ENCODE measurements around the gene STX11.

Gene STX11

DNA sequence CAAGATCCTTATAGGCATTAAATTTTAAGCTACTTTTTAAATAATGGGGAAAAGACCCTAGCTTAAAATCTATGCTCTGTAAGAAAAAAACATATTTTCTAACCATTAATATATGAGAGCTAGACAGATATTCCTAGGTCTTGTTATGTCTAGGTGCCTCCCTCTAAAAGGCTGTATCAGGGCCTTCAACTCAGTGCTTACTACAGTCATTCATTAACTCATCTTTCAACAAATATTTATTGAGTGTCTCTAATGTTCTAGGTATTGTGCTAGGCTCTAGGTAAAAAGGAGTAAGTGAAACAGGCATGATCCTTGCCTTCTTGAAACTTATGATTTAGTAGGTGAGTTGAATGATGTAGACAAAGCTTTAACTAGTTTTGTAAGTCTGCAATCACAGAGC, 6.4 kb upstream of the STX11 start:
- no peak for DNase-seq

DNA sequence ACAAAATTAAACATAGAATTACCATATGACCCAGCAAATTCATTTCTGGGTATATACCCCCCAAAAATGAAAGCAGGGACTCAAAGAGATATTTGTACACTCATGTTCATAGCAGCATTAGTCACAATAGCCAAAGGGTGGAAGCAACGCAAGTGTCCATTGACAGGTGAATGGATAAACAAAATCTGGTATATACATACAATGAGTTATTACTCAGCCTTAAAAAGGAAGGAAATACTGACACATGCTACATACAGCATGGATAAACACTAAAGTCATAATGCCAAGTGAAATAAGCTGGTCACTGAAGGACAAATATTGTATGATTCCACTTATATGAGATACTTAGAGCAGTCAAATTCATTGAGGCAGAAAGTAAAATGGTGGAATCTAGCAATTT, 5.3 kb upstream of the STX11 start:
- DNase-seq: no peak

DNA sequence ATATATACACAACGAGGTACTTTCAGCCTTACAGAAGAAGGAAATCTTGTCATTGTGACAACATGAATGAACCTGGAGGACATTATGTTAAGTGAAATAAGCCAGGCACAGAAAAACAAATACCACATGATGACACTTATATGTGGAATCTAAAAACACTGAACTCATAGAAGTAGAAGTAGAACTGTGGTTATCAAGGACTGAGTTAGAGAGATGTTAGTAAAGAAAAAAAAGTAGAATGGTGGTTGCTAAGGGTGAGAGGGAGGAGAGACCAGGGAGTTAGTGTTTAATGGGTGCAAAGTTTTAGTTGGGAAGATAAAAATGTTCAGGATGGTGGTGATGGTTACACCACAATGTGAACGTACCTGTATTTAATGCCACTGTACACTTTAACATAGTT, 4.8 kb upstream of the STX11 start:
- DNase-seq: no peak

DNA sequence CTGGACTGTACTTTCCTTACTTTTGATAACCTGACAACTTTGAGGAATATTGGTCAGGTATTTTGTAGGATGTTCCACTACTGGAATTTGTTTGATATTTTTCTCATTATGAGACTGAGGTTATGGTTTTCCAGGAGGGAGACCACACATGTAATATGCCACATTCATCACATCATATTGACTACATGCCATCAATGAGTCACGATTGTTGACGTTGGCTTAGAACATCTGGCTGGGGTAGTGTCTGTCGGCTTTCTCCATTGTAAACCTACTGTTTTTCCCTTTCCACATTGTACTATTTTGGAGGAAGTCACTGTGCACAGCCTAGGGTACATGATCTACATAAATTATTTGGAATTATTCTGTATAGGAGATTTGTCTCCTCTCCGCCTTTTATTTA, 1.4 kb upstream of the STX11 start:
- DNase-seq: no peak

DNA sequence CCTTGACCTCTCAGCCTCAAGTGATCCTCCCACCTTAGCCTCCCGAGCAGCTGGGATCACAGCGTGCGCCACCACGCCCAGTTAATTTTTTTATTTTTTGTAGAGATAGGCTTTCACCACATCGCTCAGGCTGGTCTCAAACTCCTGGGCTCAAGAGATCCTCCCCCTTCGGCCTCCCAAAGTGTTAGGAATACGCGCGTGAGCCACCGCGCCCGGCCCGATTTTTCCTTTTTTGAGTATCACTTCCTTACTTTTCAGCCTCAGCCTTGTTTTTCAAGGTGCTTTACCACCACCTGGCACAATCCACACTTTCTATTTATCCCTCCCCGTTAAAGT, 791 bp upstream of the STX11 start:
- no peak for DNase-seq

DNA sequence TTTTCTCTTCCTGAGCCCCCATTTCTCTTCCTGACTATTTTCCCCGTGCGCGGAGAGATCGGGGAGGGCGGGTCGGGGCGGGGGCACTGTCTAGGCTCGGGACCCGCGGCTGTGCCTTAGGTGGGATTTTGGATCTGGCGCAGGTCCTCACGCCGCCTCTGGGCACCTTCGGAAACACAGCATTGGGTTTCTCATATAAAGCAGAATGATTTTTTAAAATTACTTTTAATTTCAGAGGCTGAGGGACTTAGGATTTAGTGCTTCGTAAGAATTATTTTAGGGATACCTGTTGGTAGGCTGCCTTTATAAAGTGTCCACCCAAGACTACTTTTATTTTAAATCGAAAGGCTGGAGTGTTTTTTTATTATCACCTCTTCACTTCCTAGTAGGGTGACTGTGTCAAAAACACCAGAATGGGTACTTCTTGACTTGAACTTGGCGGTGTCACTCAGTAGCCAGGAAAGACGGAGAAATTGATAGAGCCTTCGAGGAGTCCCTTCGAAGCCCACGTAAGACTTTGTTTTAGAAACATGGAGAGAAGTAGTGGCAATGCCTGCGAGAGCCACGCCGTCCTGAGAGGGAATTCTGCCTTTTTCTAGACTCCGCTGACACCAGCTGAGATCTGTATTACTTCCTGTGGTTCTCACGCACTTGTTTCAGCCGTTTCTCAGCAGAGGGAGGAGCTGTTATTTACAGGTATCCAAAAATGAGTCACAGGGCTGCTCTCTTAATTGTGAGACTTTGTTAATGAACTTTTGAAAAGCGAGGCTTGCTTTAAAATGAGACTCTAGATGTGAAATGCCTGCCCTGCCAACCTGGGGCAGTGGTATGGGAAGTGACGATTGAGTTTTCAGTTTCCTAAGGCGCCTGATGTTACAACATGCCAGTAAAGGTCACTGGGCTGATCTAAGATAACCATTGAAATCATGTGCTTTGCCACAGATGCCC, 667 bp downstream of the STX11 start:
- DNase-seq: peak; percentile 80 to 90

DNA sequence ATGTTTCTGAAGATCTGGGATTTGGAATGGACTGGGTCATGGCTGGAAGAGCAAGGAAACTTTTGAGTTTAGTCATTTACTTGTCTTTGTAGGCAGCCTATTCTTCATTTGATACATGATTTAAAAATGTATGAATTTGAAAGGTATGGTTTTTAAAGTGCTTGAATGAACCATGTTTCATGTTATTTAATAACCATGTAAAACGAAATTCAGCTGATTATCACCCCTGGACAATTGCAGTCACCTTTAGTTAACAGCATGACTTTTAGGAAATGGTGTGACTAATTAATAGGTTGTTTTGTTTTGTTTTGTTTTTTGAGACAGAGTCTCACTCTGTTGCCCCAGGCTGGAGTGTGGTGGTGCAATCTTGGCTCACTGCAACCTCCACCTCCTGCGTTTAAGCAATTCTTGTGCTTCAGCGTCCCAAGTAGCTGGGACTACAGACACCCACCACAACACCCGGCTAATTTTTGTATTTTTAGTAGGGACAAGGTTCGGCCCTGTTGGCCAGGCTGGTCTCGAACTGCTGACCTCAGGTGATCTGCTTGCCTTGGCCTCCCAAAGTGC, 2.1 kb downstream of the STX11 start:
- peak; percentile 34 to 51 for DNase-seq

DNA sequence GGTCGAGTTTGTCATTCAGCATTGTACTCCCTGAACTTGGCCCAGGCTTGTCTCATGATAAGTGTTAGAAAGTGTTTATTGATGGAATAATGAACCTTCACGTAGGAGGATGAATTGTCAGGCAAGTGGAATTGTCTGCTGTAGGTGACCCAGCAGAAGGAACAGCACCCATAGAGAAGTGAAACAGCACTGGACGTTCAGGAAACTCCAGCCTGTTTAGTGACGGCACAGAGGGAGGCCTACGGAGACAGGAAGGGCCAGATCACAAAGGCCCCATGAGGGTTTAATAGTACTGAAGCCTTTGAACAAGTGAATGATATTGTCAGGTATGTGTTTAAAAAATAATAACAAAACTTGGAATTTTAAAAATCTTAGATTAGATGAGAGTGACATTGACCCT, 2.9 kb downstream of the STX11 start:
- DNase-seq: peak in 1 of 2 donors; percentile 46

DNA sequence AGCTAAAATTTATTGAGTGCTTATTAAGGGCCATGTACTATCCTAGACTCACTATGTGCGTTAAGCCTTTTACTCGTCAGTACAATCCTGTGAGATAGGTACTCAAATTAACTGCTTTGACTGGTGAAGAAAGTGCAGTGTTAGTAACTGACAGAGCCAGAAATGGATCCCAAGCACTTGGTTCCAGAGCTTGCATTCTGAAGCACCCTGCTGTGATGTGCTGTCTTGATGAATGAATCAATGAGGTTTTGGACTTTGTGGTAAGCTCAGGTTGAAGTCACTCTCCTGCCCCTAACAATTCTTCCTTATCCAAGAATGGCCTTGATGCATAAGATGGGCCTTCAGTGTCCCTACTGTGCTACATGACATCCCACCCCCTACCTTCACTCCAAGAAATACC, 3.7 kb downstream of the STX11 start:
- no peak for DNase-seq

DNA sequence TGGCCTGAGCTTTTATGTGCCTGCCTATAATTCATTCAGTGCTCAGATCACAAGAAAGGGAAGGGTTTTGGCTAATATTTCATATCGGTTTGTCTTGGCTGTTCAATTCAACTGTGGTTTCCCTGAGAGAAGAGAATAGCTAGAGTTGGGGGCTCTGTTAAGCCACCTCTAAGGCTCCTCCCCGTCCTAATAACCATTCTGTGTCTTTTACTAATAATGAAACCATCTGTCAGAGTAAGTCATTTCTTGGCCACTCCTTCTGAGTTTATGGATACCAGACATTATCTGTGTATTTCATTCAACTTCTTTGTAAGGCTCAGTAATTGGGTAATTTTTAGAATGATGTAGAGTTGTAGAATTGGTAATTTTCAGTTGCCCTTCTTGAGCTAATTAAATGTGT, 5.2 kb downstream of the STX11 start:
- DNase-seq: peak in 1 of 2 donors; percentile 41

DNA sequence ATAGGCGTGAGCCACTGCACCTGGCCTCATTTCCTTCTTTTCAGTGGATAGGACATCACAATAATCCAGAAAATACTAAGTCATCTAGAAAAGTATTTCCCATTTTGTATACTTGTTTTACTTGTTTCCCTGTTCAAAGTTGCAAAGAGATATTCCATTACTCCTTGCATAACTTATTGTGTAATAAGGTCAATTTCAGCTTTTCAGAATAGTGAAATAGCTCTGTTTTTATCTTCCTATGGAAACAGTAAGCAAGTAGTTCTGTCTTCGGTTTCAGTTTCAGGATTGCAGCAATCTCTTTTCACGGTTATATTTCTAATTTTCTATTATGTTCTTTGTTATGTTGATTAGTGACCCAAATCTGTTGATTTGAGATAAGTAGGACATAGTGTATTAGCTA, 6.0 kb downstream of the STX11 start:
- DNase-seq: peak in 1 of 2 donors; percentile 26

DNA sequence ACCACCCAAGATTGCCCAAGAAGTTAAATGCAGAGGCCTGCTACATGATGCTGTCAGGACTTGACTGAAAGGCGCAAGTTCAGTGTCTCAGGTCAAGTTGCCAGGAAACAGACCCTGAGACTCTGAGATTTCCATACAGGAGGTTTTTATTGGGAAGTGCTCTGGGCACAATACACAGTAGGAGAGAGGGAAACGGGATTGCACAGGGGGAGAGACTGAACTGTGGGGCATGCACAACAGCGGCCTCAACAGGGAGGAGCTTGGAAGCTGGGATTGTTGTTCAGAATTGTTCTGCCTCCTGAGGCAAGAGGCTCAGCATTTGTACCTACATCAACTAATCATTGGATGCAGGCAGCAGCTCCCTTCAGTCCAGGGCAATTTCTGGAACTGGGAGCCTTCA, 6.7 kb downstream of the STX11 start:
- DNase-seq: no peak

DNA sequence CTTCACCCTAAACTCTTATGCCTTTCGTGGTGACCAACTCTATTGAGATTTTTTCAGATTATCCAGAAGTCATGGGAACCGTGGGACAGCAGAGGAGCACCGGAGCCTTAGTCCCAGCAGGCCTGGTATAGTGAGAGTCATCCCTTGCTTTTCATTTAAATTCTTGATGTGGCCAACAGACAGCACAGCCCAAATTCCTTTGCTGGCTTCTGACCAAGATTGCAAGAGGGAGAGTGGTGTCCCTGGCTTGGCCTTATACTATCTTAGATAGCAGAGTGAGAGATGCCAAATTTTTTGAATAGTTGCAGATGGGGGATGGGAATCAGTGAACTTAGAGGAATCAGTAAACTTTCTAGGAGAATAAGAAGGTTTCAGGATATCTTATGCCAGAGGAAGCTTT, 7.8 kb downstream of the STX11 start:
- no peak for DNase-seq

DNA sequence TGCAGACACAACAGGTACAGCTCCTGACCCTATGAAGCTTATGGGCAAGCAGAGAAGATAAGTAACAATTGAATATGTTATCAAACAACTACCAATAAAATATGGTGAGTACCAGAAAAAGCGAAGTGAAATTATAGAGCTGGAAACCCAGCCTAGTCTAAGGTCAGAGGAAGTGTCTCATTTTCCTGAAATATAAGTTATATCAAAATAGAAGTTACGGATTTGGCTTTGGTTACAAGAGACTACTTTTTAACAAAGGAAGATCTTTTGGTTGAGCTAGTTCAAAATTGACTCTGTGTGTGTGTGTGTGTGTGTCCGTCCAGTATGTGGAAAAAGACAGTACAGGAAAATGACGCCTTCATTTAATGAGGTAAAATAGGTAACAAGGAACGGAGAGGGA, 8.9 kb downstream of the STX11 start:
- no peak for DNase-seq

DNA sequence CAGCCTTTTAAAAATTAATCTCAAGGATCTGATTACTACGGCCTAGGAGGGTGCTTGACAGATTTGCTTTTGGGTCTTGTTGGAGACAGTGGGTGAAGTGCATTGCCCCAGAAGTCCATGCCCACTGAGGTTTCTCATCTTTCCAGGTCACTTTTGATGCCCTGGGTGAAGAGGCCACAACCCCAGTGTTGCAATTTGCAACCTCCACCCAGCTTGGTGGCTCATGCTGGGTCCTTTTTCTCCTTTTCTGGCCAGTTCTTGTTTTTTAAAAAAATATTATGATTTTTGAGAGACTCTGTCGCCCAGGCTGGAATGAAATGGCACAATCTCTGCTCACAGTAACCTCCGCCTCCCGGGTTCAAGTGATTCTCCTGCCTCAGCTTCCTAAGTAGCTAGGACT, 9.4 kb downstream of the STX11 start:
- DNase-seq: no peak

DNA sequence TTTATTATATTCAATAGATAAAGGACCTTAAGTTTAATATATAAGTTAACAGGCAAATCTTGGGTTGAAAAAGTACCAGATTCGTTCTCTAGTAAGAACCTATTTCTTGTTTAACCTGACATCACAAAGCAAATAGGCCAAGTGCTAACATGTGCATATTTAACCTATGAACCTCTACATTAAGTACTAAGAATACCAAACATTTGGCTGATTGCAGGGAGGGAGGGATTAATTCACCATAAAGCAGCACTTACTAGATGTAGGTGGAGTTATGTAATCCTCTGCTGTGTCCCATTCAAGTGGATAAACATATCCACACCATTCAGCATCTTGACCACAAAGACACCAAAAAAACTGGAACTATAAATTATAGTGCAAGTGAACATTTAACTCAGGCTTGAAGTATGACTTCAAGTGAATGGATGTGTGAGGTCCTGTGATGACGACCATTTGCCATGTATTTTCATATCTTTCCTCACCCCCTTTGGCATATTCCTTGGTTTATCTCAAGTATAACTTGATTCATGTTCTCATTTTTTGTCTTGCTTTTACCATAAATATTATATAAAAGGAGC, 10.2 kb downstream of the STX11 start:
- DNase-seq: no peak

DNA sequence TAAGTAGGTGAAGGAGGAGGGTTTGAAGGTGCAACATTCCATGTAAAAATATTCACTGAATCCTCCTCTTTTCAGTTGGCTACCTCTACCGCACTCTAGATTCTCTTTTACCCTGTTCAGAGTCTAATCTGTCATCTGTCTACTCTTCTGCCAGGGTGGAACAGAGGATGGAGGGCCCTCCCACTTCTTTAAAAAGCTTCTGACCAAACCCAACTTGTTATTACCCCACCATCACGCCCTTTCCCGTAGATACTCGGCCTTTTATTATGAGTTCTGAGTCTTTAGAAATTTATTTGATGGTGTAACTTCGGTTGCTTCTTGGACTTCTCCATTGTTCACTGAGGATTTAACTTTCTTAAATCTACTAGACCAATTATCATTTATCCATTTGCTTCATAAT, 11.7 kb downstream of the STX11 start:
- DNase-seq: peak in 1 of 2 donors; percentile 34

DNA sequence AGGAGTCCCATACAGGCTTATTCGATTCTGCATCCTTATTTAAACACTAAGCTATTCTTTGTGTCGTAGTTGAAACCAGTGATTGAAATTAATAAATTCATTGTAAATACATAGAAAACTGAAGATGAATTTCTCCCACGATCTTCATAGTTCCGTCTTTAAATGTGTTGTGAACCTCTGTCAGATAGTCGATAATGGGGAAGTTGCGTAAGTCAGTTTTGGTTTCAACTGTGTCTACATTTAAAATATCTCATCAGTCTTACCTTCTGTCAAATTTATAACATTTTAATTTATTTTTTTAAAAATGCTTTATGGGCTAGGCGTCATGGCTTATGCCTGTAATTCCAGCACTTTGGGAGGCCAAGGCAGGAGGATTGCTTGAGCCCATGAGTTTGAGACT, 12.7 kb downstream of the STX11 start:
- no peak for DNase-seq

DNA sequence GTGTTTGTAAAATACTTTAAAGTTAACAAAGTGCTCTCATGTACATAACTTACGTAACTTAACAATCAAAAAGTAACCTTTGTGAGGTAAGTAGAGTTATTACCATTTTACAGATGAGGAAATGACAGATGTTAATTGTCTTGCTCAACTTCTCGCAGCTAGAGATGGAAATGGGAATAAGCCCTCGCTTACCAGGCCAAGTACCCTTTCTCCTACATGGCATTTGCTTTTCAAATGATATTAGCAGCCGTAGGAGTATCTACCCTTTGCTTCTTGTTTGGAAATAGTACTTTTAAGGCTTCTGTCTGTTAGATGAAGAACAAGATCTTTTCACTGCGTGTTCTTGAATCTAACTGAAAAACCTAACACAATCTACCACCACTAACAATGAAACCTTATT, 15.5 kb downstream of the STX11 start:
- no peak for DNase-seq

DNA sequence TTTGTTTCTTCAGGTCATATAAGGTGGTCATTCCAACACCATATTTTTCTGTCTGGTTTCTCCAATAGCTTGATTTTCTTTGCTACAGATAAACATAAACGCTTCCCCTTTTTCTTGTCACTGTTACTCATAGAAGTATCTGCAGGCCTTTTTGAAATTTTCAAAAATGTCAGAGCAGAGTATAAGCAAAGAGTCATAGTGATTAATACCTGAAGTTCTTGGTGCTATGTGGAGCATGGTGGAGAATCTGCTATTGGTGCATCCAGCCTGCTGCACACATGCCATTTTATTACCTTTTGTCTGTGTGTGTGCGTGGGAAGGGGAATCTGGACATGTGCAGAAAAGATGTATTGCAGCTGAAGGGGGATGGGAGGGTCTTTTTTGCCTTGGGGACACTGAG, 19.7 kb downstream of the STX11 start:
- no peak for DNase-seq

DNA sequence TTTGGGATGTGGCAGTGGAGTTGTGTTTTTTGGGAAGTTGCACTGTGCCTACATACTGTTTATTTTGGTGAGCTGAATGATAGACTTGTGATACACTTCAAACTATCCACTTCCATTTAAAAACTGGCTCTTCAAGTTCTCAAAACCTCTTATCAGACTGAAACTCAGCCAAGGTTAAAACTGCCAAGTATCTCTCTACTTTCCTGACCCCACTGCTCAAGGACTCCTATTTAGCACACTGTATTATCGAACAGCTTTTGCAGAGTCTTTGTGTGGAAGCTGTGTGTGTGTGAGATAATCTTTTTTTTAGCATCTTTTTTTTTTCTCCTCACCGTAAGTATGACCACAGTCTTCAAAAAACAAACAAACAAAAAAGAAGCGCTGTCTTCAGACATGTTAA, 21.1 kb downstream of the STX11 start:
- DNase-seq: no peak

DNA sequence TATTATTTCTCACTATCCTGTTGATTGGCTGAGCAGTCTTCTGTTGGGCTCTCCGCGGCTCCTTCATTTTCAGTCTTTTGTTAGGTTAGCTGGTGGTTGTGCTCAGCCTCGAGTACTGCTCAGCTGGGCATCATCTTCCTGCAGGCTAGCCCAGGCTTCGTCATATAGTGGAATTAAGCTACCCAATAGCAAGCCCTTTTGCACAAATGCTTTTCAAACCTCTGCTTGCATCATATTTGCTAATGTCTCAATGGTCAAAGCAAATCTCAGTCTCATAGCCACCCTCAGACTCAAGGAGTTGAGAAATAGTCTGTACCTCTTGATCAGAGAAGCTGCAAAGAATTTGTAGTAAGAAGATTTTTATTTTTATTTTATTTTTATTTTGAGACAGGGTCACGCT, 23.7 kb downstream of the STX11 start:
- DNase-seq: no peak

DNA sequence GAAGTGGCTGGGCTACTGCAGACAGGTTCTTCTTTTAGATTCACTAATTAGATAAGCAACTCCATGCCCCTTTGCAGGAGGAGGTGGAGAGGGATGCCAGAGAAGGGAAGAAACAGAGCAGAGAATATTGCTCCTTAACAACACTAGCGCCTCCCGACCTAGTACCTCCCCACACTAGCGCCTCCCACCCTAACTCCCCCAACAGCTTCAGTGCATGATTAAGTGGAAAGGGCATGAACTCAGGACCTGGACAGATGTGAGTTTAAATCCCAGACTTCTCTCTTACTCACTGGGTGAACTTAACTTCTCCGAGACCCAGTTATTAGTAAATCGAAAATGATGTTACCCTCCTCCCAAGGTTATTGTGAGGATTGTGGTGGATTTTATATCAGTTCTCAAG, 25.7 kb downstream of the STX11 start:
- no peak for DNase-seq

DNA sequence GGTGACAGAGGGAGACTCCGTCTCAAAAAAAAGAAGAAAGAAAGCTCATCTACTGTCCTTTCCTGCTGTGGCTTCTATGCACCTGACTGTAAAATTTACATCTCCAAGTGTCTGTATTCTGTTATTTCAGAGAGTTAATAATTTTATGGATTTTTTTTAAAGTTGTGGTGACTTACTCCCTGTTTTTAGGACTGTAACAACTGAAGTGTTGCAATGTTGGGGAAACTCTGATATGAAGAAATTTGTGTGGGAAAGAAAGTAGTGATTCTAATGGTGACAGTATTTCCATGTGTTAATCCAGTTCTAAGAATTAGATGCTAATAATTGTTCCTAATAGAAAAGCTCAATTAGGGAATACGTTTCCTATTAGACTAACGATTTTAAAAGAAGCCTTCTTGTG, 27.4 kb downstream of the STX11 start:
- DNase-seq: no peak

DNA sequence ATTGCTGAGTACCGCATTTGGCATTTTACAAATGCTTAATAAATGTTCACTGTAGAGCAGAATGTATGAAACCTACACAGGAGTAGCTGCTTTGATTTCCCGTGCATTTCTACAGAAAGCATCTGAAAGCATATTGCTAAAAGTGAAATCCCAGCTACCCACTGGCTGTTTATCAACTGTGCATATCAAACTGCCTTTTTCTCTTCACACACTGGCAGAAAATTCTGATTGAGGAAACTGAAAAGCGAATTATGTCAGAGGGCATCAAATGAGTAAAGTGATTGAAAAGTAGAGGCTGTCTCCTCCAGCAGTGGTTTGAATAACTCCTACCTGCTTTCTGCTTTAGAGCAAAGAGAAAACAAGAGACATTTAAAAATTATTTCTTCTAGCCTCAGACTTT, 28.0 kb downstream of the STX11 start:
- DNase-seq: no peak

Data from CD4-positive, alpha-beta T cell treated with Interferon alpha-2 for 1 hour (primary cell).